ELR (cell line): ENCODE measurements around the gene SCN2A.
A peak's percentile ranks its signal among the peaks of the same experiment; 100 is the strongest.
"Not testable (repeated sequence)": the region's sequence is repeated elsewhere in the genome, so short reads cannot be mapped to it uniquely, and the experiment has no call there.

ENCODE experiments used
- DNase-seq: peaks from one replicate; pipeline ENCODE4 v3.0.0-alpha.2; 2015; ENCODE audit warnings: low read depth

The SCN2A gene

DNA sequence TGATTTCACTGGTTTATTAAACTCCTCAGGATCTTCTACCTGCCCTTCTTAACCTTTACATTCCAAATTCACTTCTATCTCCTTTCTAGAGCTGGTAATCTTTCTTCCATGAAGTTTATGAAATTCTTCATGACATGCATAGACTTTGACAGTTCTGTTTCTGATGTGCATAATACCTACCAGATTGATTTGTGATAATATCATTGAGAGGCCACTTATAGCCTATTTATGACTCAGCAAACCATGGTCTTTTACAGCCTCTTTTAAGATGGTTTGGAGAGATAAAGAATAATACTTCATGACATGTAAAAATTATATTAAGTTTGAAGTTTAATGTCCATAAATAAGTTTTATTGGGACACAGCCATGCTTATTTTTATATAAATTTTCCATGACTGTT, 14.0 kb downstream of the SCN2A start:
- DNase-seq: no peak

GRCh38 chr2:165256618-165257017, 17.4 kb downstream of the SCN2A start:
- no peak for DNase-seq

DNA sequence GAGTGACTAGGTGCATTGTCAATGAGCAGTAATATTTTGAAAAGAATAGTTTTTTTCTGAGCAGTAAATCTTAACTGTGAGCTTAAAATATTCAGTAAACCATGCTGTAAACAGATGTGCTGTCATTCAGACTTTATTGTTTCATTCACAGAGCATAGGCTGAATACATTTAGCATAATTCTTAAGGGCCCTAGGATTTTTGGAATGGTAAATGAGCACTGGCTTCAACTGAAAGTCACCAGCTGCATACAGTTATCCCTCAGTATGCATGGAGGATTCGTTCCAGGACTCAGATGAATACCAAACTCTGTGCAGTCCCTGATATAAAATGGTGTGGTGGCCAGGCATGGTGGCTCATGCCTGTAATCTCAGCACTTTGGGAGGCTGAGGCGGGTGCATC, 21.1 kb downstream of the SCN2A start:
- DNase-seq: not testable (repeated sequence)

DNA sequence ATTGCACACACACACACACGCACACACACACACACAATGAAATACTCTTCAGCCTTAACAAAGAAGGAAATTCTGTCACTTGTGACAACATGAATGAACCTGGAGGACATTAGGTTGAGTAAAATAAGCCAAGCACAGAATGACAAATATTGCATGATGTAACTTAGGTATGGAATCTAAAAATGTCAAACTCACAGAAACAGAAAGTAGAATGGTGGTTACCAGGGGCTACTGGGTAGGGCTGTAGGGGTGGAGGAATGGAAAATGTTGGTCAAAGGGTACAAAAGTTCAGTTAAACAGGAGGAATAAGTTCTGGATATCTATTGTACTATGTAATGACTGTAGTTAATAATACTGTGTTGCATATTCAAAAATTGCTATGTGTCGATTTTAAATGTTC, 29.5 kb downstream of the SCN2A start:
- no peak for DNase-seq

- DNase-seq: no peak
These were observed 34.0 kb downstream of the SCN2A start for GRCh38 chr2:165273176-165273575.

- DNase-seq: no peak
These were observed 35.5 kb downstream of the SCN2A start for GRCh38 chr2:165274698-165275097.

- DNase-seq: no peak
These were observed 36.7 kb downstream of the SCN2A start for GRCh38 chr2:165275932-165276331.

DNA sequence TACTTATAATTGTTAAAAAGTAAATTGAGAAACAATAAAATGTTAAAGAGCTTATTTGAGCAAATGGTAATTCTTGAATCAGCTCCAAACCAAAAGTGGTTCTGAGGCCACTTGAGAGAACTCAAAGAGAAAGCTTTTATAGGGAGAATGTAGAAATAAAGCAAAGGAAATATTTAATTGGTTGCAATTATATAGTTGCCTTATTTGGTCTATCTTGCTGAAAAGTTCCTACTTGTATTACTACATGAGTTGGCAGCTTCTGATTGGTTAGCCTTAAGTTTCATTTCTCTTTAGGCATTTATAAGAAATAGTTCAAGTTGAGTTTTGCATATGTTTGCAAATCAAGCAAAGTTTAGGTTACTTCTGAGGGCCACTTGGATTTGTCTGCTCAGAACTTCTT, 38.1 kb downstream of the SCN2A start:
- DNase-seq: peak; percentile 6

DNA sequence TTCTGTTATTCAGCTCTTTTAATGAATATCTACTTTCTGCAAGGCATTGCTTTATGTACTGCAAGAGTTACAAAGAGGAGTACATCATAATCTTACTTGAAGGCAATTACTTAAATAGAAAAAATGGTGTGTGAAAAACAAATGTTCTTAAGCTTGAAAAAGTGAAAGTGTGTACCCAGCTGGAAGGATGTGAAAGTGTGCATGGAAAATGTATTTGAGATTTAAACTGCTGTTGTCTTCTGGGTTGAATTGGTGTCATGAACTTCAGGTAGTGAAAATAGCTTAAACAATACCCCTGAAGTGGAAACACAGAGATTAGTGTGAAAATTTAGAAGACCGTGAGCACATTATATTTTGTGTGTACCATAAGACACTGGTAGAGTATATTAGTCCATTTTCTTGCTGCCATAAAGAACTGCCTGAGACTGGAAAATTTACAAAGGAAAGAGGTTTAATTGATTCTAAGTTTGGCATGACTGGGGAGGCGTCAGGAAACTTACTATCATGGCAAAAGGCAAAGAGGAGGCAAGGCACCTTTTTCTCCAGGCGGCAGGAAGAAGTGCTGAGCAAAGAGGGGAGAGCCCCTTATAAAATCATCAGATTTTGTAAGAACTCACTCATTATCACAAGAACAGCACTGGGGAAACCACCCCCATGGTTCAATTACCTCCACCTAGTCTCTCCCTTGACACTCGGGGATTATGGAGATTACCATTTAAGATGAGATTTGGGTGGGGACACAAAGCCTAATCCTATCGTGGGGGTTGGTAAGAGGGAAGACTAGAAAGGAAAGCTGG, 38.8 kb downstream of the SCN2A start:
- DNase-seq: no peak

DNA sequence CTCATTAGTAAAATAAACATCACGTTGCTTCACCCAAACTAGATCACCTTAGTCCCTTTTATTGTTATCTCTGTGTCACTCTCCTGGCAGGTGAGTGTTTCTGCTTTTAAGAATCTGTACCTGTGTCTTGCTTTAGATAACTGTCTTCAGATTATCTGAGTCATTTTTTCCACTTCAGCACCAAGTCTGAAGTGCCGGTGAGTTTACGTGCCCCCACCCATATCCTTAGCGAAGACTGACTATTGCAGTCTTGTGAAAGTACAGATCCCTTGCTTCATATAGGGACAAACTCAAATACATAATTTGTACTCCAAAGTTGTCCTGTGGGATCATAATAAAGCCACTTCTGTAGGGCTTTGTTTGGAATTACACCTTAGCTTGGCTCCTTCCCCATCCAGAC, 41.1 kb downstream of the SCN2A start:
- no peak for DNase-seq

DNA sequence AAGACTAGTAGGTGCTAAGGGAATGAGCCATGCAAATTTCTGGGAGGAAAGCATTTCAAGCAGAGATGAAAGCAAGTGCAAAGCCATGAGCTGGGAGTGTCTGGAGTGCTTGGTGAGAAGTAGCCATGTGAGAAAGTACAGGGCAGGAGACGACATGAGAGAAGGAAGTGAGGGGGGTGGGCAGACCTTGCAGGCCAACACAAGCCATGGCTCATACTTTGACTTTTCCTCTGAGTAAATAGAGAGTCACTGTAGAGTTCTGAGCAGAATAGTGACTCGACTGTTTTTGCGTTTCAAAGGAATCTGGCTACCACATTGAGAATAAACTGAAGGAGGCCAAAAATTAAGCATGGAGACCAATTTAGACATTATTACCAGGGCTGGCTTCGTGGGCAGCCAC, 42.2 kb downstream of the SCN2A start:
- no peak for DNase-seq

DNA sequence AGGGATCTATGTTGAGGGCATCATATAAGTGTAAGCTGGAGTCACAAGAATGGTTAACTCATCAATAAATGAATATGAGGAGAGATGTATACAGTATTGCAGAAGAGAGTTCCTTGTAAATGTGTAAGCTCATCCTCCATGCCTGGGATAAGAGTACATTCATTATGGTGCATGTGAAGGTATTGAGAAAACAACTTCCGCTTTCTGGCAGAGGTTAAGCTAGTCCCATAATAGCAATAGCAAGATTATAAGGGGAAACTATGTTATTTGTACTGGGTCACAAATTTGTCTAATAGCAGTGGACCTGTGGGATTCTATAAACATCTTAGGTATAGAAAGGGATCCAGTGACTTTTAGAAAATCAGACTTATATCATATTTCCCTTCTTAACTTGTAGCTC, 44.1 kb downstream of the SCN2A start:
- no peak for DNase-seq

DNA sequence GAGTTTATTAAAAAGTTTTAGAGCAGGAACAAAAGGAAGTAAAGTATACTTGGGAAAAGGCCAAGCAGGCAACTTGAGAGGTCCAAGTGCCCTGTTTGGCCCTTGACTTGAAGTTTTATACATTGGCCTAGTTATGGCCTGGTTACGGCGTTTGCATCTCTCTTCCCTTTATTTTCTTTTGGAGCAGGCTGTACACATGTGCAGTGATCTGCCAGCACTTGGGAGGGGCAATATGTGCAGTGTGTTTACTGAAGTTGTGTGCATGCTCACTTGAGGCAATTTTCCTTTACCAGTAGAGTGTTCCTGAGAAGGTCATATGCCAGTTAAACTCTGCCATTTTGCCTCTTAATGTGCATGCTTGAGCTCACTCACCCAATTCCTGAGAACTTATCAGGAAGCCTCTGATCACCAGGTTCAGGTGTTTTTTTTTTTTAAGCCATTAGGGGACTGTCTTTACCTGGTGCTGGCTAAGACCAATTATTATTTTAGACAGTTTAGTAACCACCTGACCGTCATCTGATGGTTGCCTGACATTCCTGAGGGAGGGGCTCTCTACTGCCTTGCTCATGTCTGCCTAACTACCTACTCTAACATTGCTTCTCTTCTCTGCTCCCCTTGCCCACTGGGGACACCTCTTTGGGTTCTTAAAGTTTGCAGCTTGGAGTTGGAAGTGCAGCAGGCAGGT, 48.0 kb downstream of the SCN2A start:
- no peak for DNase-seq

- no peak for DNase-seq
These were observed 49.9 kb downstream of the SCN2A start for GRCh38 chr2:165289069-165289468.

DNA sequence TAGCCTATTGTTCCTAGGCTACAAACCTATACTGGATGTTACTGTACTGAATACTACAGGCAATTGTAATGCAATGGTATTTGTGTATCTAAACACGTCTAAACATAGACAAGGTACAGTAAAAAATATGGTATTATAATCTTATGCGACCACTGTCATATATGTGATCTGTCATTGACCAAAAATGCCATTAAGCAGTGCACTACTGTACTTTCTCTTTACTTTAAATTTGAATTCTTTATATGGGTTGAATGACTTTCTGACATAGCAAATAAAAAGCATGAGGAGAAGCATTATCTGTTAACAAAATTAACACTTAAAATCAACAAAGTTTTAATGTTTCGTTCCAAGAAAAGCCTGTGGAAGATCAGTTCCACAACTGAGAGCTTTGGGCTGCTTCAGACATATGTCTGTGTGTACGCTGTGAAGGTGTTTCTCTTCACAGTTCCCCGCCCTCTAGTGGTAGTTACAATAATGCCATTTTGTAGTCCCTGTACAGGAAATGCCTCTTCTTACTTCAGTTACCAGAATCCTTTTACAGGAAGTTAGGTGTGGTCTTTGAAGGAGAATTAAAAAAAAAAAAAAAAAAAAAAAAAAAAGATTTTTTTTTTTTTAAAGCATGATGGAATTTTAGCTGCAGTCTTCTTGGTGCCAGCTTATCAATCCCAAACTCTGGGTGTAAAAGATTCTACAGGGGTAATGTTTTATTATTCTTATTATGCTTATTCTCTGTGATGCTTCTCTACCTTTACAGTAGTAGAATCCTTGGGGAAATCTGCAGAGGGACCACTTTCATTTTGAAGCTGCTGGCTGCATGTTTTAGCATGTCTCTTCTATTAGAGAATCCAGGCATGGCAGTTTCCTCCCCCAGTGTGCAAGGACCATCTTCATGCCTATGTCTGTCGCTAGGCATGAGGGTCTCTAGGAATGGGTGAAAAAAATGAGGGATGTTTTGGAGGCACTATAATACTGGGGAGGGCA, 54.5 kb downstream of the SCN2A start:
- DNase-seq: peak; percentile 89

GRCh38 chr2:165294912-165295311, 55.7 kb downstream of the SCN2A start:
- DNase-seq: no peak

- DNase-seq: no peak
These were observed 56.4 kb downstream of the SCN2A start for GRCh38 chr2:165295643-165296042.

GRCh38 chr2:165305391-165306096, 66.3 kb downstream of the SCN2A start:
- DNase-seq: peak; percentile 8

- no peak for DNase-seq
These were observed 68.1 kb downstream of the SCN2A start for GRCh38 chr2:165307317-165307716.

- DNase-seq: no peak
These were observed 72.7 kb downstream of the SCN2A start for GRCh38 chr2:165311949-165312348.

DNA sequence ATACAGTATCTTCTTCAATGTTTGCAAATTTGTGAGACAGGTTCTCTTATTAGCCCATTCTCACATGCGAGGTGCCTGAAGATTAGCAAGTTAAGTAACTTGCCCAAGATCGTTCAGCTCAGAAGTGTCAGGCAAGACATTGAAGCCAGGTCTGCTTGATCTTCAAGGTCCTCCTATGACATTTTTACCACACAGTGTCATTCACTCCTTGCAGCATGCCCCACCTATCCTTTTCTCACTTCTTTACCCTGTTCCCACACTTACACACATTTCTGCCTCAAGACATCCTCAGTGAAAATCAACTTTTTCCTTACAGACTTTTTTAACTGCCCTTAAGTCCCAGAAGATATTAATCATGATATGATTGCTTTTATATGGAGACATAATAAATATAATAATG, 73.8 kb downstream of the SCN2A start:
- no peak for DNase-seq

- DNase-seq: no peak
These were observed 74.3 kb downstream of the SCN2A start for GRCh38 chr2:165313509-165313908.
